HEK293T (cell line): ENCODE measurements around the gene MAML1.
A peak's percentile ranks its signal among the peaks of the same experiment; 100 is the strongest.

ENCODE experiments used
- CTCF ChIA-PET: fragments of 350-600 bp; formaldehyde crosslinking; extraction: SDS; loops from one replicate; lab custom pipeline; 2021; ENCODE audit warnings: antibody characterized with exemption, inconsistent platforms; lab: Yijun Ruan, JAX
- POLR2A ChIA-PET: fragments of 350-600 bp; formaldehyde crosslinking; extraction: SDS; loops from one replicate; lab custom pipeline; 2020; ENCODE audit warnings: antibody characterized with exemption, inconsistent platforms; lab: Yijun Ruan, JAX
- DNase-seq: peaks from one replicate; pipeline ENCODE4 v3.0.0; 2012; ENCODE audit warnings: mixed read lengths; ENCODE audit errors: extremely low spot score
- ARNT ChIP-seq: fragments of 450-650 bp; IDR thresholded peaks from 2 replicates; pipeline ENCODE4 v1.6.1; 2017; ENCODE audit warnings: mild to moderate bottlenecking
- BHLHE40 ChIP-seq: fragments of 450-650 bp; IDR thresholded peaks from 2 replicates; pipeline ENCODE4 v1.6.1; 2016; ENCODE audit warnings: mild to moderate bottlenecking, moderate library complexity, borderline replicate concordance
- CTBP1 ChIP-seq: fragments of 450-650 bp; IDR thresholded peaks from 2 replicates; pipeline ENCODE4 v1.6.1; 2016; ENCODE audit warnings: borderline replicate concordance
- ELF4 ChIP-seq: fragments of 450-650 bp; IDR thresholded peaks from 2 replicates; pipeline ENCODE4 v1.6.1; 2017; ENCODE audit warnings: antibody characterized with exemption
- FOXA1 ChIP-seq: fragments of 450-650 bp; IDR thresholded peaks from 2 replicates; pipeline ENCODE4 v1.6.1; 2016; ENCODE audit warnings: mild to moderate bottlenecking
- FOXK2 ChIP-seq: fragments of 450-650 bp; IDR thresholded peaks from 2 replicates; pipeline ENCODE4 v1.6.1; 2016; ENCODE audit warnings: mild to moderate bottlenecking
- FOXM1 ChIP-seq: fragments of 450-650 bp; IDR thresholded peaks from 2 replicates; pipeline ENCODE4 v1.6.1; 2017; ENCODE audit warnings: mild to moderate bottlenecking, borderline replicate concordance
- HDGF ChIP-seq: fragments of 450-650 bp; IDR thresholded peaks from 2 replicates; pipeline ENCODE4 v1.6.1; 2017; ENCODE audit warnings: antibody characterized with exemption, borderline replicate concordance
- L3MBTL2 ChIP-seq: fragments of 450-650 bp; conservative IDR thresholded peaks from 2 replicates; pipeline ENCODE4 v1.6.1; 2016; ENCODE audit warnings: mild to moderate bottlenecking
- LEF1 ChIP-seq: fragments of 450-650 bp; IDR thresholded peaks from 2 replicates; pipeline ENCODE4 v1.6.1; 2017; ENCODE audit warnings: mild to moderate bottlenecking, borderline replicate concordance
- NFRKB ChIP-seq: fragments of 450-650 bp; IDR thresholded peaks from 2 replicates; pipeline ENCODE4 v1.6.1; 2016; ENCODE audit warnings: mild to moderate bottlenecking, moderate library complexity
- SP1 ChIP-seq: fragments of 450-650 bp; IDR thresholded peaks from 2 replicates; pipeline ENCODE4 v1.6.1; 2017
- SUZ12 ChIP-seq: fragments of 450-650 bp; IDR thresholded peaks from 2 replicates; pipeline ENCODE4 v1.6.1; 2016; ENCODE audit warnings: mild to moderate bottlenecking
- TARDBP ChIP-seq: fragments of 450-650 bp; IDR thresholded peaks from 2 replicates; pipeline ENCODE4 v1.6.1; 2016
- ZNF384 ChIP-seq: fragments of 450-650 bp; IDR thresholded peaks from 2 replicates; pipeline ENCODE4 v1.6.1; 2016
- TF ChIP-seq, protein P1 (sequence below): fragments of 450-650 bp; IDR thresholded peaks from 2 replicates; pipeline ENCODE4 v1.6.1; 2016

MAML1 gene

GRCh38 chr5:179697993-179698934, 34.4 kb upstream of the MAML1 start:
- TF ChIP-seq HDGF (peak; percentile 92; the same call in 1 of the 2 replicates), ELF4 (peak; percentile 74), BHLHE40 (no peak), TARDBP (no peak), L3MBTL2 (no peak; the same call in none of the 2 replicates), FOXK2 (no peak), FOXA1 (no peak), ARNT (no peak)
- TF ChIP-seq, protein P1, sequence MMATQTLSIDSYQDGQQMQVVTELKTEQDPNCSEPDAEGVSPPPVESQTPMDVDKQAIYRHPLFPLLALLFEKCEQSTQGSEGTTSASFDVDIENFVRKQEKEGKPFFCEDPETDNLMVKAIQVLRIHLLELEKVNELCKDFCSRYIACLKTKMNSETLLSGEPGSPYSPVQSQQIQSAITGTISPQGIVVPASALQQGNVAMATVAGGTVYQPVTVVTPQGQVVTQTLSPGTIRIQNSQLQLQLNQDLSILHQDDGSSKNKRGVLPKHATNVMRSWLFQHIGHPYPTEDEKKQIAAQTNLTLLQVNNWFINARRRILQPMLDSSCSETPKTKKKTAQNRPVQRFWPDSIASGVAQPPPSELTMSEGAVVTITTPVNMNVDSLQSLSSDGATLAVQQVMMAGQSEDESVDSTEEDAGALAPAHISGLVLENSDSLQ: peak; percentile 100
- CTCF ChIA-PET: no interaction called here
- POLR2A ChIA-PET: interaction anchor here (2.3 kb wide), 1 partner anchor 20 kb away, joined by 11 read pairs; no protein-coding TSS in a partner anchor
- DNase-seq: peak; percentile 99

DNA sequence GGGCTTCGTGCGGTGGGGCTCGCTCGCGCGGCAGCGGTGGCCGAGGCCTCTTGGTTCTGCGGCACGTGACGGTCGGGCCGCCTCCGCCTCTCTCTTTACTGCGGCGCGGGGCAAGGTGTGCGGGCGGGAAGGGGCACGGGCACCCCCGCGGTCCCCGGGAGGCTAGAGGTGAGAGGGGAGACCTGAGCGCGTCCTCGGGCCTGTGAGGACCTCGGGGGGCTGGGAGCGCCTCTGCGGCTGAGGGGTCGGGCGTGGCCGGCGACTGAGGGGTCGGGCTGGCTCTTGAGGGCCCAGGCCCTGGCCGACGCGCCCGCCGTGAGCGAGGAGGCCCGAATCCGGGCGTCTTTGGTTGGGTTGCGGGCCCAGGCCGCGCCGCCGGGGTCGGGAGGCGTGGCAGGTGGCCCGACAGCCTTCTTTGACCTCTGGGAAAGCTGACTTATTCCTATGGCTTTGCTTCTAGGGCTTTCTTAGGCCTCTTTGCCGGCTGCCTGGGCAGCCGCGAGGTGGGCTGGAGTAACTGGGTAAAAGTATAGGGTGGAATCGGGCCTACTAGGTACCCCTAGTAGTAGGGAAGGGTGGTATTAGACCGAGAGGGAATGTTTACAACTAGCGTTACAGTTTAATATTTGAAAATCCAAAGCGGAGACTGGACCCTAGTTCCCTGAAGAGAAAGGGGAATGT, 33.5 kb upstream of the MAML1 start, which contains the start of gene CANX:
Gene CANX, plus strand, starts transcription at position 33 of the 681 bp plus-strand sequence. CDS start 6,715 bp downstream, outside the sequence.
- peak; percentile 56 for DNase-seq
- ChIA-PET CTCF (no interaction called here), POLR2A (no interaction called here)
- no peak for TF ChIP-seq ARNT
- no peak for TF ChIP-seq NFRKB
- TF ChIP-seq L3MBTL2: peak; percentile 91
- TF ChIP-seq SUZ12: no peak
- TF ChIP-seq LEF1: no peak

DNA sequence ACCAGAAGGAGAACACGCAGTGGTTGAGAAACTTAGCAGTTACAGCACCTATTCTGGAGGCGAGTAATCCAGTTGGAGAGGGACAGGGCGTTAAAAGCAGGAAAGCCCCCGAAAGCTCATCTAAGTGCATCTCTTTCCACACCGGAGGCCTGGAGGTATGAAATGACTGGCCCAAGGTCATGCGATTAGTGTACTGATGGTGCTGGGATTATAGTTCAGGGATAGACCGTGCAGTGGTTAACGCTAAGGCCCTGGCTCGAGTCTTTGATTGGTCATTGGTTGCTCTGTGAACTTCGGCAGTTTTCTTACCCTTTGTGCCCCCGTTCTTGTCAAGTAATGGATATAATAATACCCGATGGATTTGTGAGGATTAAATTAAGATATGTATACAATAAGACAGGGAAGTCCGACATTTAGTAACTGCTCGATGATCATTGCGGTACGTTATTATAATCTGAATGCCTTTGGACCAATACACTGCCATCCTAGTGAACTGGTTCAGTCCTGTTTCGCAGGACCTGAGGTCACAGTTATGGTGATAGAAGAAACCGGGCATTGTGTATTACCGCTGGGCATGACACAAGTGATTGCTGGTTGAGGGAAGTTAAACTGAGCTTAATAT, 32.9 kb upstream of the MAML1 start:
- ChIA-PET POLR2A (interaction anchor here (1.1 kb wide), 1 partner anchor 22 kb away, joined by 4 read pairs; no protein-coding TSS in a partner anchor), CTCF (no interaction called here)
- DNase-seq: peak; percentile 27
- 0 out of 2 replicates have a peak, but pooled peaks have one; percentile 26 for TF ChIP-seq HDGF
- no peak for TF ChIP-seq BHLHE40

DNA sequence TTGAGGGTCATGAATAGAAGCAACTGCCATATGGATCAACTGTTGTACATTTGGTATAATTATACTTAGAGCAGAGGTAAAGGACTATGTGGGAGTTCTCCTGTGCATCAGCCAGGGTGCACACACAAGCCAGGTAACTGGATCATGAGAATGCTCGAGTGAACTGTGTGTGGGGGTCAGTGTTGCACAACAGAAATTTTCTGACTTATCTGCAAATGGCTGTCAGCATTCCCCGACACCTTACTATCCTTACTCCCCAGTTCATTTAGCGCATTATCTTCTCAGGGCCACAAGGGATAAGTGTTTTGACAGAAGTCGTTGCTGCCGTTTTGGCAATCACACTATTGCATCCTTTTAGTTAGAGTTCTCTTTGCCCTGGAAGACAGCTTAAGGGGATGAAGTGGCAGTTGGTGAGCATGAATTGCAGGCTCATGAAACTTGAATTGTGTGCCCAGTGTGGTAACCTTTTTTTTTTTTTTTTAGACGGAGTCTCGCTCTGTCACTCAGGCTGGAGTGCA, 32.2 kb upstream of the MAML1 start:
- ChIA-PET CTCF (no interaction called here), POLR2A (interaction anchor here (1.1 kb wide), 1 partner anchor 23 kb away, joined by 4 read pairs; no protein-coding TSS in a partner anchor)
- TF ChIP-seq CTBP1: no peak
- TF ChIP-seq, protein P1: 0 out of 2 replicates have a peak, but pooled peaks have one; percentile 40
- DNase-seq: no peak

DNA sequence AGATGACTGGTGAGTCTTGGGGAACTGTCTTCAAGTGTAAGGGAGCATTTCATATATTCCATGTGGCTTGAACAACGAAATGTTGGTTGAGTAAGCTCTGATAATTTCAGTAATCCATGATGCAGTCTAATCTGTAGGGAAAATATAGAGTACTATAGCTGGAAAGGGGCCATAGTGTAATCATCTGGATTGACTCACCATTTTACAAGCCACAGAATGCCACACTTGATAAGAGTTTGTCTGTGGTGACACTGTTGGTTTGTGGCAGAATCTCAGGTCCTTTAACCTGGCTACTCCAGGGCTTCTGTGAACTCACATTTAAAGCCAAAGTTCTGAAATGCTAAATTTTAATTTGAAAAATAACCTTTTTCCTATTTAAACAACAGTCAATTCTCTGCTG, 16.3 kb upstream of the MAML1 start:
- ChIA-PET POLR2A (interaction anchor here (0.9 to 1.0 kb wide), 3 partner anchors 12 to 93 kb away, joined by 3 to 4 read pairs (median 3); partner anchors contain the start of genes HNRNPH1 and MAML1), CTCF (interaction anchor here (0.7 to 1.1 kb wide), 2 partner anchors 14 to 192 kb away, joined by 3 to 4 read pairs; no protein-coding TSS in a partner anchor)
- no peak for TF ChIP-seq L3MBTL2
- no peak for TF ChIP-seq ELF4
- TF ChIP-seq SUZ12: no peak
- no peak for TF ChIP-seq ARNT
- no peak for DNase-seq

DNA sequence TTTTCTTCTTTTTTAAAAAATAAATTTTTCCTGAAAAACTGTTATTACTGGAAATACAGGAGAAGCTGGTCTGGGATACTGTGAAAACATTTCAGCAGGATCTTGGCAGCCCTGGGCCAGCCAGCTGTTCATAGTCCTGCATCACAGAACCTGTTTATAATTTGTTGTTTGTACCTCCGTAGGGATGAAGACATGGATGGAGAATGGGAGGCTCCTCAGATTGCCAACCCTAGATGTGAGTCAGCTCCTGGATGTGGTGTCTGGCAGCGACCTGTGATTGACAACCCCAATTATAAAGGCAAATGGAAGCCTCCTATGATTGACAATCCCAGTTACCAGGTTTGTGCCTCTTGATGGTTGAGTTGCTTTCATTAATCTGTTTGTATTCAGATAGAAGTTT, 12.4 kb upstream of the MAML1 start:
- no peak for DNase-seq
- ChIA-PET CTCF (no interaction called here), POLR2A (interaction anchor here (1.3 kb wide), 1 partner anchor 12 kb away, joined by 6 read pairs; the partner anchor contains the start of gene MAML1)
- no peak for TF ChIP-seq FOXA1

GRCh38 chr5:179724163-179724562, 8.5 kb upstream of the MAML1 start:
- ChIA-PET POLR2A (no interaction called here), CTCF (interaction anchor here (0.6 kb wide), 1 partner anchor 10 kb away, joined by 5 read pairs; no protein-coding TSS in a partner anchor)
- no peak for DNase-seq
- TF ChIP-seq ZNF384: no peak
- TF ChIP-seq FOXA1: no peak
- no peak for TF ChIP-seq BHLHE40
- no peak for TF ChIP-seq CTBP1
- TF ChIP-seq LEF1: no peak
- TF ChIP-seq NFRKB: no peak
- TF ChIP-seq SP1: no peak
- no peak for TF ChIP-seq TARDBP
- TF ChIP-seq, protein P1: no peak
- TF ChIP-seq FOXM1: no peak
- no peak for TF ChIP-seq L3MBTL2
